Breast epithelium (tissue), 4 donors: ENCODE measurements around the gene HHATL. TPM values are rescaled to one million over a fixed set of nuclear protein-coding genes. Genes with fewer than 3 reads are reported as not detected.

Experiments used
- DNase-seq, 2 donors: peaks; one replicate each; pipeline ENCODE4 v3.0.0-alpha.2; 2019; ENCODE audit warnings: low spot score in 2 of 2
- H3K27ac ChIP-seq, 2 donors: fragments of 200-600 bp; sonication (generic) in 1 of 2; one replicate each; pipeline ENCODE4 v1.5.1; 2016 to 2019; ENCODE audit warnings: mild to moderate bottlenecking in 1 of 2
- H3K27me3 ChIP-seq, 2 donors: fragments of 200-600 bp; sonication (generic) in 1 of 2; one replicate each; pipeline versions ENCODE4 v1.5.1 to v1.6.0; 2017 to 2019; ENCODE audit warnings: control low read depth in 1 of 2, mild to moderate bottlenecking in 1 of 2
- H3K36me3 ChIP-seq: fragments of 200-600 bp; one replicate; pipeline ENCODE4 v1.5.1; 2019
- H3K4me1 ChIP-seq, 2 donors: fragments of 200-600 bp; sonication (generic); one replicate each; pipeline ENCODE4 v1.5.1; 2016 to 2019; ENCODE audit warnings: control low read depth in 1 of 2
- H3K4me3 ChIP-seq, 3 donors: fragments of 200-600 bp; sonication (generic); 1 replicate in 2 of 3; 2 replicates in 1 of 3; pipeline ENCODE4 v1.5.1; 2016 to 2019; ENCODE audit warnings: mild to moderate bottlenecking in 3 of 3, moderate library complexity in 2 of 3
- H3K9me3 ChIP-seq, 2 donors: fragments of 200-600 bp; sonication (generic) in 1 of 2; one replicate each; pipeline ENCODE4 v1.5.1; 2016 to 2019; ENCODE audit warnings: control low read depth in 1 of 2
- CTCF ChIP-seq, 3 donors: fragments of 450-650 bp; IDR thresholded peaks; one replicate each; pipeline ENCODE4 v1.5.1; 2016 to 2017; ENCODE audit warnings: antibody characterized with exemption in 3 of 3, mild to moderate bottlenecking in 3 of 3, moderate library complexity in 3 of 3
- POLR2A ChIP-seq: fragments of 450-650 bp; IDR thresholded peaks from one replicate; pipeline ENCODE4 v1.6.1; 2016; ENCODE audit warnings: antibody characterized with exemption, mild to moderate bottlenecking, moderate library complexity
- POLR2AphosphoS5 ChIP-seq, 3 donors: sonication (generic); formaldehyde crosslinking; IDR thresholded peaks; one replicate each; pipeline ENCODE4 v1.6.1; 2017; ENCODE audit warnings: antibody characterized with exemption in 3 of 3
- intact Hi-C: fragments of 100-400 bp; cut with DNase I; formaldehyde crosslinking; loops from one replicate; pipeline ENCODE4 v1.15.1; 2023; ENCODE audit warnings: low total_unique reads
- total RNA-seq, 3 donors: library from RNA; depleted of rRNA; stranded (reverse); fragments of >200 nt; gene quantifications; one replicate each; pipeline ENCODE4 v1.1.0, GENCODE V29; 2016

The HHATL gene
- total RNA-seq, 3 donors from 2014 or later = 0.32 to 1.6 TPM; not detected in 1

DNA sequence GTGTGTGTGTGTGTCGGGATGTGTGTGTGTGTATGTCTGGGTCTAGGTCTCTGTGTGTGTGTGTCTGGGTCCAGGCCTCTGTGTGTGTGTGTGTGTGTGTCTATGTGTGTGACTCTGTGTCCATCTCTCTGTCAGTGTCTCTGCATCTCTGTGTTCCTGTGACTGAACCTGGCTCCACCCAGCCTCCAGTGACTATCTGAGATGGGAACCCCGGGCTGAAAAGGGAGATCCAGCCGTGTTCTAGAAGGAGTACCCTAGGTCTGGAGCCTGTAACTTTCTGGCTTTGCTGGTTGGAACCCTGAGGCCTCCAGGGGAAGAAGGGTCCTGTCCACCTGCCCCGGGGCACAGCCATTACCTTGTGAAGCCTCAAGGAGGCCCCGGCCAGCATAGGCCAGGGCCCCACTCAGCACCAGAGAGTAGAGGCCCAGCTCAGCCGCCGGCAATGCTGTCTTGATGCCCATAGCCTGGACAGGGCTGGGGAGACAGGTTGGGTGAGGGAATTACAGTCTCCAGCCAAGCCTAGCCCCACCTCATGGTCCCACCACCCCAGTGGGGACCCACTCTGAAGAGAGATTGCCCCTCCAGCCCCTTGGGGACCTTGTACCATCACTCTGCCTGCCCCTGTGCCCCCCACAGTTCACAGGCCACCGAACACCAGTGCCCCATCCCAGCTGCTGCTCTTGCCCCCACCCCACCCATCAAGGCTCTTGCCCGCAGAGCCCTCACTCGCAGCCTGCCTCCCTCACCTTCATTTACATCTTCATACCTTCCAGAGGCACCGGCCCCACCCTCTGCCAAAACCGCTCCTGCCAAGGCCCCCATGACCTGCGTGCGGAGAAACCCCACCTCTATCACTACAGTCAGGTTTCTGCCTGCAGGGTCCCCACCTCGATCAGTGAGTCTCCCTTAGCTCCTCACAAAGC lies 2.0 kb downstream of the HHATL start:
- no peaks in the 10 kb centered on the region for H3K36me3 ChIP-seq
- no peaks in the 10 kb centered on the region for H3K9me3 ChIP-seq
- TF ChIP-seq POLR2A (no peak), CTCF (IDR thresholded peaks at IDR 0.05) (no peak), POLR2AphosphoS5 (IDR thresholded peaks at IDR 0.05) (no peak)
- DNase-seq = peak in 1 of 2 donors; percentile 20
- intact Hi-C loops = no loop called here
- H3K4me1 ChIP-seq = no peaks in the 10 kb centered on the region
- no peak overlapping the region for H3K27ac ChIP-seq
- H3K4me3 ChIP-seq = no peak overlapping the region
- H3K27me3 ChIP-seq = no peaks in the 10 kb centered on the region

GRCh38 chr3:42699511-42699971 lies 3.1 kb downstream of the HHATL start:
- no peaks in the 10 kb centered on the region for H3K36me3 ChIP-seq
- peak in 1 of 2 donors; percentile 36 for DNase-seq
- H3K27ac ChIP-seq = no peak overlapping the region
- no peak for TF ChIP-seq POLR2A
- intact Hi-C loops = no loop called here
- no peaks in the 10 kb centered on the region for H3K4me1 ChIP-seq
- H3K9me3 ChIP-seq = no peaks in the 10 kb centered on the region
- no peak overlapping the region for H3K4me3 ChIP-seq
- H3K27me3 ChIP-seq = no peaks in the 10 kb centered on the region

GRCh38 chr3:42698911-42699230 lies 3.7 kb downstream of the HHATL start:
- H3K9me3 ChIP-seq = no peaks in the 10 kb centered on the region
- no peaks in the 10 kb centered on the region for H3K27me3 ChIP-seq
- no peak overlapping the region for H3K4me3 ChIP-seq
- no peak for TF ChIP-seq POLR2A
- no peak for TF ChIP-seq POLR2AphosphoS5 (IDR thresholded peaks at IDR 0.05)
- TF ChIP-seq CTCF (IDR thresholded peaks at IDR 0.05) = no peak
- intact Hi-C loops = no loop called here
- H3K27ac ChIP-seq = no peak overlapping the region
- H3K36me3 ChIP-seq = no peaks in the 10 kb centered on the region
- H3K4me1 ChIP-seq = no peaks in the 10 kb centered on the region
- peak in 1 of 2 donors; percentile 31 for DNase-seq

GRCh38 chr3:42698216-42698910 lies 4.2 kb downstream of the HHATL start:
- no peaks in the 10 kb centered on the region for H3K36me3 ChIP-seq
- no peak overlapping the region for H3K4me3 ChIP-seq
- H3K27me3 ChIP-seq = no peaks in the 10 kb centered on the region
- DNase-seq = peak in 1 of 2 donors; percentile 14
- no peaks in the 10 kb centered on the region for H3K4me1 ChIP-seq
- H3K9me3 ChIP-seq = no peaks in the 10 kb centered on the region
- TF ChIP-seq POLR2A (no peak), CTCF (IDR thresholded peaks at IDR 0.05) (no peak)
- H3K27ac ChIP-seq = no peak overlapping the region
- intact Hi-C loops = no loop called here

DNA sequence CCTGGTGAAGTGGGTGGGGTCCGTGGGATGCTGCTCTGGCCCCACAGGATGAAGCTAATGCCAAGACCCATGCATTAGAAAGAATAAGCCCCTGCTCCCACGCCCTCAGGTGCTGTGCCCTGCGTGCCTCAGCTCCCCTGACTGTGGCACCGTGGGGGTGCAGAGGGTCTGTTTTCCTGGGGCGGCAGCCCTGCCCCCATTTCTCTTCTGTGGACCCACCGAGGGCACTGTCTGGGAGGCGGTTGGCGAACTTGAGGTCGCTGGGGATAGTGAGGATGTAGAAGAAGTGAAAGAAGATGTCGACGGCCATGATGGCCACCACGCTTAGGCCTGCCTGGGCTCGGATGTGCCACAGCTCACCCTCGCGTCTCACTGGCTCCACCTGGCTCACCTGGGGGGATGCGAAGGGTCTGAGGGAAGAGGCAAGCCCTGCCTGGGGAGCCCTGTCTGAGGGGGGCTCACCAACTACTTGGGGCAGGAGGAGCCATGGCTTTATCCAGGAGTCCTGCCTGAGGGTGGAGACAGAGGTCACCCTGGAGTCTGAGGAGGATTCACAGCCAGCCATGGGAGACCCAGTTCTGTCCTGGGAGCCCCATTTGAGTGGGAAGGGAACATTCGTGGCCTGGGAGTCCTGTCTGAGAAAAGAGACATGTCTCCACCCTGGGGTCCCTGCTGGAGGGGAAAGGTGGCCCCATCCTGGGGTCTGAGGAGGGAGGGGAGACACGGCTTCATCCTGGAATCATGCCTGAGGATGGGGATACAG lies 5.1 kb downstream of the HHATL start:
- H3K9me3 ChIP-seq = no peaks in the 10 kb centered on the region
- intact Hi-C loops = no loop called here
- no peak overlapping the region for H3K4me3 ChIP-seq
- no peaks in the 10 kb centered on the region for H3K27me3 ChIP-seq
- TF ChIP-seq POLR2A (no peak), POLR2AphosphoS5 (IDR thresholded peaks at IDR 0.05) (no peak), CTCF (IDR thresholded peaks at IDR 0.05) (no peak)
- H3K27ac ChIP-seq = no peak overlapping the region
- H3K4me1 ChIP-seq = no peaks in the 10 kb centered on the region
- peak in 1 of 2 donors; percentile 28 for DNase-seq
- H3K36me3 ChIP-seq = no peaks in the 10 kb centered on the region
